HG02884 (cell line): Measurements from ENCODE around the gene MBLAC2.

ENCODE experiments used
- ATAC-seq: cut with Tn5 transposase; IDR thresholded peaks from one replicate; pipeline ENCODE4 v1.9.1; 2021; ENCODE audit warnings: mild to moderate bottlenecking, moderate library complexity; ENCODE audit not compliant: unreplicated experiment

Gene MBLAC2

DNA sequence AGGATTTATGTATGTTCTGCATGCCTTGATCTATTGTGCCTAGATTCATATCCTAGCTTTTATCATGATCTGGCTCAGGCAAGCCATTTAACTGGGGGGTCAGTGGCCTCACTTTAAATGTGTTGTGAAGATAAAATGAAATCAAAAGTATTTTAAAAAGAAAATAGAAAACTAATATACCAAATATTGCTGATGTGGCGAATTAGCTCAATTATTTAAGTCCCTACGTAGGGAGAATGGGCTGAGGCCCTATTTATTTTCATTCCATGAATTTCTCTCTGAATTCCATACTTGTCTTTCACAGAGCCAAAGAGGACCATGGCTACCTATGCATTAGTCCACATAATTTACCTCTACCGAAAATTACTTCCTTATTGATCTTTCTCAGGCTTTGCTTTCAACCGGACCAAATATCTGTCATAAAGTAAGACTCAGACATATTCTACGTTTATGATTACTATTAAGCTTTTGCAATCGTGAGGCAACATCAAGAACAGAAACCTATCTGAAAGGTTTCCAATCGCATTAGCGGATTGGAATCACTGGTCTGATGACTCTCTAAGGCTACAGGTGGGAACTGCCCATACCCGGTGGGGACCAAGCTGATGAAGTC, 1.7 kb downstream of the MBLAC2 start:
- peak; percentile 6 for ATAC-seq

DNA sequence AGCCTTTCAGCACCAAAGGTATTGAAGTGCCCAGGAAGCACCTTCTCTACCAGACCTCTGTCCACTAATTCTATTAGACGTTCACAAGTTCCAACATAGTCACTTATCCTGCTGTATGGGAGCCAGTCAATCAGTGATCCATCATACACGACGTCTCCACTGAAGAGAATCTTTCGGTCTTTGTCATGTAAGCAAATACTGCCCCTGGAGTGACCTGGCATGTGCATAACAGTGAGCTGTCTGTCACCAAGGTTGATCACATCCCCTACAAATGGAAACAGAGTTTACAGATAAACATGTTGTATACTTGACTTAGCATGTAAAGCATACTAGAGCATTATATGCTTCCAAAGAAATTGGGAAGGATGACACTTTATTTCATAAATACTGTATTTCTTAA, 13.3 kb downstream of the MBLAC2 start:
- ATAC-seq: no peak

DNA sequence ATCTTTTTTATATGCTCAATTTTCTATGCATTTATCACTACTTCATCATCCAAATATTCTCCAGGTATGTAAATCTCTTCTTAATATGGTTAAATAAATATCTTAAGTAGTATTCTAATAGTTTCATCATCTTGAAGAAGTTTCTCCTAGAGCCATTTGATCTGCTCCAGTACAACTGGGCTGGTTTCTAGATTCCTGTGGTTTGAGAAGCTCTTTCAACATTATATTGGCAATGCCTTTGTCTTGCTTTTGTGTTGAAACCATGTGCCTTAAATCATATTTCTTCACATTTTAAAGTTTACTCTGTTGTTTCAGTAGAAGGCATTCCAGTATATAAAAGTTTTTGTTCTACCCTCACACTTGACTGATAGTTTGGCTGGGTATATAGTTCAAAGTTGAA, 27.6 kb downstream of the MBLAC2 start:
- ATAC-seq: no peak

DNA sequence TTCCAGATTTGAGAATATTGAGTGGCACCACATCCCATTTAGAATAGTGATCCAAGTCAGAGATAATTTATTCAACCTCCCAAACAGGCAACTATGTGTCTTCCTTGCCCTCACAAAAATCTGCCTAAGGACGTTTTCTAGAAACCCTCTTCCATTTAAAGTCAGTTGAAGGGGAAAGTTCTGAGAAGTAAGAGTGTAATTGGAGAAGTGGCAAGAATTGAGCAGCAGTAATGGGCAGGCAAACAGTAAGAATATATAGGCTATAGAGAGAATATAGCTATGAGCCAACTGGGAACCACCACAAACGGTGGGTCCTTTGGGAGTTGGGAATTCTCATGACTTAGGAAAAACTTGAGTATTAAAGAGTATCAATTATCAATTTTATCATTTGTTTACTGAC, 33.9 kb downstream of the MBLAC2 start:
- ATAC-seq: no peak

DNA sequence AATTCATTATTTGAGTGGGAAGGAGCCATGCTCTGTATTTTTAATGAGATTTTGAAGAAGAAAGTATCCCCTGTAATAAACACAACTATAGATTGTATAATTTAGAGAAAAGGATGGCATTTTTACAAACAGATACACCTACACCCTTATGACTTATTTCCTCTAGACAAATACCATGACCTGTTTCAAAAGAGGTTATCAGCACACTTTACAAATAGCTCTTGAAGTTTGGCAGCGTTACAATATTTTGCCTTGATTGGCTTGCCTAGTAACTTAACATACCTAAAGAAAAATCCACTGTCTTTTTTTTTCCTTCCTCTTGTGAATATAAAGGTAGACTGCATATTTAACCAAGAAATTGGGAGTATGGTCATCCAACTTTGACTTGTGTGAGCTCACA, 36.5 kb downstream of the MBLAC2 start:
- no peak for ATAC-seq

DNA sequence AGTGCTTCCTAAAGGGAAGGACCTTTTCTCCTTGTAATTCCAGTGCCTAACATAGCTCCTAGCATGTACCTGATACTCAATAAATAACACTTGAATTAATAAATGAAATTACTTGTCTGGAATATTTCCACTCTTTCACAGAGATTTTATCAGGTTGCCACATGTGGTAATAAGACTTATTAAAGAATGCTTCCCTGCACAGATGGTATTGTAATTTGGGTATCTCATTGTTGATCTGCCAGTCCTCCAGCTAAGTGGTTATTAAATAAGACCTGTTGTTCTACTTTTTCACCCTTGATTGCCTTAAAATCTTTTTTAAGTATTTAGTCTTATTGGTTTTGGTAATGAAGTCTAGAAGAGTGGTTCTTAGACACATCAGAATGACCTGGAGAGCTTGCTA, 36.9 kb downstream of the MBLAC2 start:
- no peak for ATAC-seq

DNA sequence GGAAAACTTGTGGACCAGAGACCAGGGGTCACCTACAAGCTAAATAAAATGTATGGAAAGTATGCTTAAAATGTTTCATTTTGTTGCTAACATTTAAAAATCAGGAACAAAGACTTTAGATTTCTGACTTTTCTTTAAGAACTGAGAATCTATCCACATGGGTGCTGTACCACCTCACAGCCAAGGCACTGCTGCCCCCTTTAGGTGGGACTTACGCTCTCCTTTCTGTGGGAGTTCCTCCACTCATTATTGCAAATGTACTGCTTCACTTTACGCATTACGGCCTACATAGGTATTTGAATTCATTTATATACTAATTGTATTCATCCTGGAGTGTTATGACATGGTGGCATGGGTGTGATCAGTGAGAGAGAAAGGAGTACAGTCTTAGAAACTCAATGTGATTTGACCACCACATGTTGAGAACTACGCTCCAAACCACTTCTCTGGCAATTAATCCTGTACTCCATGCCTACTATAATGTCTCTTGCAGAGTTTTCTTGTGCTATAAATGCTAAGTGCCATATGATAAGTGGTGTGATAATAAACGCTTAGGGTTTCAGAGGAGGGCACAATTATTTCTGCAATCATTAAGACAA, 40.4 kb downstream of the MBLAC2 start:
- ATAC-seq: no peak

DNA sequence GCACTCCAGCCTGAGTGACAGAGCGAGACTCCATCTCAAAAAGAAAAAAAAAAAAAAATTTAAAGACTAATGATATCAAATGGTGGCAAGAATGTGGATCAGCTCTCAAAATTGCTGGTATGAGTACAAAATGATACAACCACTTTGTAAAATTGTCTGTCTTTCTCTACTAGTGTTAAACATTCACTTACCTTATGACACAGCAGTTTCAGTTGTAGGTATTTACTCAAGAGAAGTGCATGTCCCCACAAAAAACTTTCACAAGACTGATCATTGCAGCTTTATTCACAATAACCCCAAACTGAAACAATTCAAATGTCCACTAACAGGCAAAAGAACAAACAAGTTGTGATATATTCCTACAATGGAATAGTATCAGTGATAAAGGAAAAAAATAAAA, 50.3 kb downstream of the MBLAC2 start:
- ATAC-seq: peak; percentile 68

DNA sequence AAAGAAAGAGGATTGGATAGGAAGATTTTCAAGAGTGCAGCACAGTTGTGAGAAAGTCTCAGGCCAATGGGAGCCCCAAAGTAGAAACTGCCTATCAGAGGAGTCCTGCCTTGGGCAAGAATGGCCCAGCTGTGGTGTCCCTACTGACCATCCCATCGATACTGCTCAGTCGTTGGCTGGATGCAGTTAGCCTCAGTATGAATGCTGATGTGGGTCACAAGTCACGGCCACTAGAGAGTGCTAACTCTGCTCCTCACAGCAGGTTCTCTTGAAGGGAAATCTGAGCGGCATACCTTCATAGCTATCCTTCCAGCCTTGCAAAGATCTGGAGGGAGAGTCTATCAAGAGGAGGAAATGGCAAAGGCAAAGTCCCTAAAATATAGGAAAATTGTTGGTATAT, 53.4 kb downstream of the MBLAC2 start:
- ATAC-seq: no peak

DNA sequence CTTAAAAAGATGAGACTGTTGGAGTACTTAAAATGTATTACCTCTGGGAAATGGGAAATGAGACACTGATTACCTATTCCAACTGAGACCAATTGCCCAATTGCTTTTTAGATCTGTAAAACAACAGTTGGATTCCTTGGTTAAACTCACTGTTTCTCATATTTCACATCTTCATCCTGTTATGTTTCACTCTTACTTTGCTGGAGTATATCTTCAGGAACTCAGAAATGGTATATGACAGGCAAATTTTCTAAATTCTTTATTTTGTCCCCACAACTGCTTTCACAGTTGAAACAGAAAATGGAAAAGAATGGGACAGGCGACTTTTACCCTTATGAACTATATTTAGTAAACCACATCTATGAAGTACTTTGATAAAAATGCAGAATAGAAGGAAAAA, 56.4 kb downstream of the MBLAC2 start:
- no peak for ATAC-seq

DNA sequence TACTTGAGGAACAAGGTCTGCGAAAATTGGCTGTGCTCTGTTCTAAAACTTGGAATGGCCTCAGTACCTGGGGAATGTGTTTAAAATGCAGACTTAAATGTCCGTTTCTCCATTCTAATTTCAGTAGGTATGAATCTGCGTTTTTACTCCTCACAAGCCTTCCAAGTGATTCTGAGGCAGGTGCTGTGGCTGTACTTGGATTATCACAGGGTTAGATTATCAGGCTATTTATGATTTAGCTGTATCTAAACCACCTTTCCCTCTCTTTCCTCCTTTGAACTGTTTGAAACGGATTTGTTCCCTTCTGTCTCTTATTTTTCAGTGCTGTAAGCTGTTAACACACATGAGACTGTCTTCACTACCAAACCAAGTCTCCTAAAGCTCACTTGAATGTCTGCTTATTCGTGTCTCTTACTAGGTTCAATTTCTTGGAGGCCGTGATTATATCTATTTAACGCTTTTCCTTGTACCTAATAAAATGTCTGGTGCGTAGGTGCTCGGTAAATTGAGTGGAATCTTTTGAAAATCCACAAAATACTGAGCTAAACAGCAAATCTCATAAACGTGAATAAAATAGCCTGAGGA, 64.3 kb downstream of the MBLAC2 start:
- no peak for ATAC-seq

DNA sequence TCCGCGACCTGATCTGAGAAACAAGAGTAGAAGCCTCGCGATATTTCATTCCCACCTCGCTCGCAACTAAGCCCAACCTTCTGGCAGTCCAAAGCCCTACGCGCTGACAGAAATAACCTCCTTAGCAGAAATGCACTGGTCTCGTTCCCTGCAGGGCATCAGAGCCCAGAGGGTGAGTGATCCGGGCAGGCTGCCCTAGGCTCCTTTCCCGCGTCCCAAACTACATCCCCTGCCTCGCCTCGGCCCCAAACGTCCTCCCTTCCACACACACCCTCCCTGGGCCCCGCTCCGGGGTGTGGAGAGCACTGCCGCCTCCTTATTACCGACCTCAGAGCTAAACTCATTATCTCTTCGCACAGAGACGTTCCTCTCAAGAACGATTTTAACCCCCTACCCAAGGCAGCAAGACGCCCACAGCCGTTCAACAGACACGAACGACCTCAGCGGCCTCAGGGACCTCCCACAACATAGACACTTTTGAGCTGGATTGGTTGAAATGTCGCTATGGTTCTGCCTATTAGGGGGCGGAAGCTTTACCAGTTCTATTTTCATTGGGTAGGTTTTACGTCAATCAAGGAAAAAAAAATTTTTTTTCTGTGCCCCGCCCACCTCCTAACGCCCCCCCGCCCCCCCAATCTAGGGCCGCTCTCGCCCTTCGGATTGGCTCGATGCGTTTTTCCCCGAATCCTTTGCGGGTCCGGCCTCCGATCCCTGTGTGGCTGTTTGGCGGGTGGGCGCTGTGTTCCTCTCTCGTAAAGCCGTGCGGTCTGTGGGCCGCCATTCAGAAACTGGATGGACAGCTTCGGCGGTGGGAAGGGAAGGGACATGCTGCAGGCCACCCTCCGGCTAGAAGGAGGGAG, 65.0 kb downstream of the MBLAC2 start, which contains the start of gene CETN3:
Gene CETN3, minus strand, starts transcription at position 439 of the 860 bp plus-strand sequence. Its CDS starts 95 bp downstream, at position 344.
- peak; percentile 92 for ATAC-seq

DNA sequence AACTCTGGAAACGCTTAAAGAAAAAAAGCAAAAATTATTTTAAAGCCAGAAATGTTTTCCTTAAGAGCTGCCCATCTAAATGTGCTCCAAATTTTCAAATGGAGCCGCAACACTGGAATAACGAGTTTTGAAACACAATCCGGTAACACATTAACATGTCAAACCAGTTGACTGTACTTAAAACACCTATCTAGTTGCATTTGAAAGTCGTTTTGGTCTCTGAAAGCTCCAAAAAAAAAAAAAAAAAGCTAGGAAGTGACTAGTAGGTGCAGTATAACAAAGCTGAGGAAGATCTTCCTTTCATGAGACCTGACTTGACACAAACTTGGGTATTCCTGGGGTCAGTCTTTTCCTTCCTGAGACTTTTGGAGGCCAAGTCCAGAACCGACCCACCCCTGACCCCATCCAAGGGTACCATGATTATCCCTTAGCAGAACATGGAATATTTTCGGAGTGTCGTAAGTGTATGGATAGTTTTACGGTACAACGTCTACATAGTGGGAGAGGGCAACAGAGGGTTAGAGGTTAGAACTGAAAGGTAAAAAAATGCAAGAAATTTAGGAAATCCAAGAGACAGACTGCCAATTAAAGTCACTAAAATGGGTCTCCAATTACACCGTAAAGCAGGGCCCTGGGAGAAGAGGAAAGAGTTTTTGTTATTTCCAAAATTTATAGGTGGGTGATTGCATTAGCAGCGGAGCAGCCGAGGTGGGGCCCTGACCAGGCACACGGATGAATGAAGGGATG, 65.8 kb downstream of the MBLAC2 start:
- peak; percentile 1 for ATAC-seq
